SIG-M5 (cell line): Measurements from ENCODE around the gene SERINC4.

ENCODE experiments used
- DNase-seq: peaks from one replicate; lab custom pipeline; 2025; lab: John Stamatoyannopoulos, UW

SERINC4 gene

GRCh38 chr15:43796566-43796965, 3.5 kb downstream of the SERINC4 start:
- DNase-seq, result no peak

GRCh38 chr15:43795997-43796396, 4.0 kb downstream of the SERINC4 start:
- no peak for DNase-seq

GRCh38 chr15:43795197-43795596, 4.8 kb downstream of the SERINC4 start:
- no peak for DNase-seq

GRCh38 chr15:43794269-43795037, 5.6 kb downstream of the SERINC4 start:
- no peak for DNase-seq

- DNase-seq, result no peak
Measured at GRCh38 chr15:43793647-43794046, 6.4 kb downstream of the SERINC4 start.

- no peak for DNase-seq
Measured at GRCh38 chr15:43792761-43793476, 7.1 kb downstream of the SERINC4 start.

- peak; percentile 91 for DNase-seq
Measured at GRCh38 chr15:43791993-43792760, 7.8 kb downstream of the SERINC4 start, which contains the start of gene SERF2. Gene SERF2, plus strand, starts transcription at chr15:43792320. Its CDS starts 57 bp downstream, at chr15:43792377.

- no peak for DNase-seq
Measured at GRCh38 chr15:43789409-43789808, 10.6 kb downstream of the SERINC4 start.

- no peak for DNase-seq
Measured at GRCh38 chr15:43779016-43779415, 21.0 kb downstream of the SERINC4 start.

- DNase-seq, result no peak
Measured at GRCh38 chr15:43777267-43777914, 22.6 kb downstream of the SERINC4 start.

- DNase-seq, result no peak
Measured at GRCh38 chr15:43776718-43777266, 23.2 kb downstream of the SERINC4 start, which contains the start of gene ELL3. Gene ELL3, minus strand, starts transcription at chr15:43776966. Its CDS starts 65 bp downstream, at chr15:43776901.

- DNase-seq, result no peak
Measured at GRCh38 chr15:43776101-43776717, 23.8 kb downstream of the SERINC4 start.

GRCh38 chr15:43775411-43775965, 24.5 kb downstream of the SERINC4 start:
- DNase-seq, result no peak

- DNase-seq, result no peak
Measured at GRCh38 chr15:43774062-43774461, 26.0 kb downstream of the SERINC4 start.

GRCh38 chr15:43772624-43773023, 27.4 kb downstream of the SERINC4 start:
- no peak for DNase-seq

GRCh38 chr15:43771816-43772215, 28.2 kb downstream of the SERINC4 start:
- no peak for DNase-seq

GRCh38 chr15:43769584-43770228, 30.3 kb downstream of the SERINC4 start:
- no peak for DNase-seq

- DNase-seq, result no peak
Measured at GRCh38 chr15:43763819-43764446, 36.1 kb downstream of the SERINC4 start.

- DNase-seq, result no peak
Measured at GRCh38 chr15:43762824-43763223, 37.2 kb downstream of the SERINC4 start.

- no peak for DNase-seq
Measured at GRCh38 chr15:43751885-43752284, 48.1 kb downstream of the SERINC4 start.
